HepG2 (cell line): ENCODE measurements around the gene MUC15. TPM values are rescaled to one million over a fixed set of nuclear protein-coding genes. Genes with fewer than 3 reads are reported as not detected.

Experiments
- ATAC-seq: fragments of 200-7000 bp; cut with Tn5 transposase; 3 replicates; pipeline ENCODE4 v1.9.1; 2020; ENCODE audit warnings: mild to moderate bottlenecking, moderate library complexity
- BruUV-seq: library from RNA; stranded (reverse); fragments of 400-500 nt; replicated peaks from 2 replicates; lab custom pipeline; 2021; lab: Mats Ljungman, UMichigan
- CTCF ChIA-PET: fragments of 300-600 bp; formaldehyde crosslinking; extraction: SDS; loops from one replicate; lab custom pipeline; 2021; ENCODE audit warnings: low total read pairs, inconsistent platforms, low intra/inter-chr PET ratio; lab: Yijun Ruan, JAX
- POLR2A ChIA-PET: fragments of 350-600 bp; sonication (Branson Sonifier 250); formaldehyde crosslinking; loops from one replicate; lab custom pipeline; 2020; ENCODE audit warnings: antibody characterized with exemption, inconsistent platforms; lab: Yijun Ruan, JAX
- DNase-seq: peaks from one replicate; pipeline ENCODE4 v3.0.0-alpha.2; 2015; ENCODE audit warnings: low spot score
- FAIRE-seq: peaks from 3 replicates; lab custom pipeline; 2011; peaks lifted over from hg19 to GRCh38; lab: Jason Lieb, UNC
- H2AFZ ChIP-seq: one replicate; pipeline ENCODE4 v1.6.1; 2011; ENCODE audit warnings: low read length, inconsistent platforms
- H3K27ac ChIP-seq: fragments of 300-600 bp; 3 replicates; pipeline ENCODE4 v1.8.0; 2011; ENCODE audit warnings: mixed run types, mild to moderate bottlenecking, mixed read lengths, low read length, inconsistent platforms; ENCODE audit not compliant: insufficient read depth; ENCODE audit errors: extremely low read length
- H3K27me3 ChIP-seq, 2 experiments: fragments of 200-600 bp in 1 of 2; 2 replicates in 1 of 2; 3 replicates in 1 of 2; pipeline versions ENCODE4 v1.6.0 to v1.8.0; 2011; ENCODE audit warnings: low read length in 2 of 2, mild to moderate bottlenecking in 2 of 2, moderate library complexity in 2 of 2, inconsistent platforms in 1 of 2; ENCODE audit not compliant: insufficient read depth in 2 of 2, control insufficient read depth in 1 of 2
- H3K36me3 ChIP-seq, 2 experiments: fragments of 200-600 bp in 1 of 2; replicated peaks in 1 of 2; 2 replicates in 1 of 2; 3 replicates in 1 of 2; pipeline versions ENCODE4 v1.5.1 to v1.8.0; 2011; ENCODE audit warnings: low read length in 2 of 2, inconsistent platforms in 1 of 2; ENCODE audit not compliant: insufficient read depth in 2 of 2, control insufficient read depth in 1 of 2
- H3K4me1 ChIP-seq: 2 replicates; pipeline ENCODE4 v1.5.1; 2012; ENCODE audit warnings: low read length, inconsistent platforms; ENCODE audit not compliant: insufficient read depth
- H3K4me2 ChIP-seq: 2 replicates; pipeline ENCODE4 v1.6.0; 2011; ENCODE audit warnings: low read depth, low read length, inconsistent platforms
- H3K4me3 ChIP-seq, 3 experiments: fragments of 200-600 bp in 1 of 3; sonication (generic), shearing (Covaris generic) in 1 of 3; replicated peaks in 1 of 3; 2 replicates each; pipeline ENCODE4 v1.5.1; 2011 to 2016; ENCODE audit warnings: low read length in 3 of 3, inconsistent platforms in 2 of 3, low read depth in 2 of 3, mild to moderate bottlenecking in 2 of 3, control low read depth in 1 of 3, mixed read lengths in 1 of 3; ENCODE audit not compliant: insufficient read depth in 1 of 3
- H3K79me2 ChIP-seq: one replicate; pipeline ENCODE4 v1.6.1; 2011; ENCODE audit warnings: low read length, inconsistent platforms; ENCODE audit not compliant: insufficient read depth
- H3K9ac ChIP-seq: 2 replicates; pipeline ENCODE4 v1.6.0; 2011; ENCODE audit warnings: mild to moderate bottlenecking, low read depth, low read length, inconsistent platforms; ENCODE audit not compliant: insufficient read depth
- H3K9me3 ChIP-seq: 2 replicates; pipeline ENCODE4 v1.5.1; 2012; ENCODE audit warnings: mild to moderate bottlenecking, low read length
- H4K20me1 ChIP-seq: 2 replicates; pipeline ENCODE4 v1.6.0; 2011; ENCODE audit warnings: inconsistent platforms, mild to moderate bottlenecking, low read length, moderate library complexity; ENCODE audit not compliant: insufficient read depth
- AGO2 ChIP-seq: fragments of 200-400 bp; formaldehyde crosslinking; optimal IDR thresholded peaks from 2 replicates; pipeline ENCODE3; 2017; ENCODE audit warnings: mild to moderate bottlenecking, low read depth, low read length, moderate library complexity
- CREM ChIP-seq, 2 experiments: sonication (generic) in 1 of 2; formaldehyde crosslinking in 1 of 2; IDR thresholded peaks; 2 replicates each; pipeline versions ENCODE4 v1.4.0 to v1.6.1; 2016 to 2020; ENCODE audit warnings: antibody characterized with exemption in 1 of 2, mild to moderate bottlenecking in 1 of 2, missing genetic modification reagents in 1 of 2
- GATAD1 ChIP-seq: IDR thresholded peaks from 2 replicates; pipeline ENCODE4 v1.6.1; 2016; ENCODE audit warnings: missing genetic modification reagents, missing compliant biosample characterization
- HDAC1 ChIP-seq: sonication (generic); formaldehyde crosslinking; IDR thresholded peaks from 2 replicates; pipeline ENCODE4 v1.5.1; 2020; ENCODE audit warnings: mild to moderate bottlenecking, missing genetic modification reagents
- HOXA3 ChIP-seq: sonication (generic); formaldehyde crosslinking; IDR thresholded peaks from 2 replicates; pipeline ENCODE4 v1.5.0; 2020; ENCODE audit warnings: missing genetic modification reagents
- NCOA2 ChIP-seq: sonication (generic); formaldehyde crosslinking; IDR thresholded peaks from 2 replicates; pipeline ENCODE4 v1.8.0; 2022; ENCODE audit warnings: inconsistent platforms
- POLR2A ChIP-seq, 2 experiments: IDR thresholded peaks; 2 replicates each; pipeline ENCODE4 v1.6.1; 2011; ENCODE audit warnings: low read depth in 2 of 2, low read length in 2 of 2, mild to moderate bottlenecking in 1 of 2, moderate library complexity in 1 of 2; ENCODE audit not compliant: insufficient read depth in 1 of 2
- PRMT3 ChIP-seq: sonication (generic); formaldehyde crosslinking; IDR thresholded peaks from 2 replicates; pipeline ENCODE4 v1.8.1; 2022; ENCODE audit warnings: low read depth, mild to moderate bottlenecking, moderate library complexity, missing genetic modification reagents, borderline replicate concordance
- SALL2 ChIP-seq: sonication (generic); formaldehyde crosslinking; IDR thresholded peaks from 2 replicates; pipeline ENCODE4 v1.8.1; 2023; ENCODE audit warnings: mild to moderate bottlenecking, missing genetic modification reagents, inconsistent platforms
- TRIM24 ChIP-seq: sonication (generic); formaldehyde crosslinking; IDR thresholded peaks from 2 replicates; pipeline ENCODE4 v1.8.0; 2022; ENCODE audit warnings: mild to moderate bottlenecking, missing genetic modification reagents
- ZBTB21 ChIP-seq: sonication (generic); formaldehyde crosslinking; IDR thresholded peaks from 2 replicates; pipeline ENCODE4 v1.4.0; 2020; ENCODE audit warnings: missing genetic modification reagents
- ZNF296 ChIP-seq: sonication (generic); formaldehyde crosslinking; conservative IDR thresholded peaks from 2 replicates; pipeline ENCODE4 v1.5.0; 2020; ENCODE audit warnings: mild to moderate bottlenecking, missing genetic modification reagents
- ZNF333 ChIP-seq: sonication (generic); formaldehyde crosslinking; IDR thresholded peaks from 2 replicates; pipeline ENCODE4 v1.4.0; 2020; ENCODE audit warnings: mild to moderate bottlenecking, missing genetic modification reagents, borderline replicate concordance
- ZNF558 ChIP-seq: sonication (generic); formaldehyde crosslinking; IDR thresholded peaks from 2 replicates; pipeline ENCODE4 v1.9.0; 2022; ENCODE audit warnings: mild to moderate bottlenecking, missing genetic modification reagents, borderline replicate concordance
- ZNF562 ChIP-seq: sonication (generic); formaldehyde crosslinking; IDR thresholded peaks from 2 replicates; pipeline ENCODE4 v1.8.0; 2022; ENCODE audit warnings: missing genetic modification reagents, borderline replicate concordance
- ZNF776 ChIP-seq: sonication (generic); formaldehyde crosslinking; IDR thresholded peaks from 2 replicates; pipeline ENCODE4 v1.4.0; 2020; ENCODE audit warnings: mild to moderate bottlenecking, missing genetic modification reagents
- WGBS: methylation state at CpG from one replicate; pipeline ENCODE4 v1.1.6; 2017; ENCODE audit warnings: low lambda C conversion rate; 5-methylcytosine and 5-hydroxymethylcytosine counted together
- in situ Hi-C: cut with HindIII; loops from 2 replicates; pipeline ENCODE4 v1.10.0; 2017; ENCODE audit warnings: low pct_unique_long_range_greater_than_20kb; ENCODE audit not compliant: extremely low pct_ligation_motif_present
- intact Hi-C: fragments of 100-400 bp; cut with micrococcal nuclease; formaldehyde crosslinking; loops from one replicate; pipeline ENCODE4 v1.10.0; 2022; ENCODE audit not compliant: unreplicated experiment
- polyA plus RNA-seq, 8 experiments: library from polyadenylated mRNA; depleted of rRNA in 3 of 8; stranded (reverse) in 7 of 8; unstranded in 1 of 8; fragments of >200 nt; fragmentation: Illumina TruSeq in 4 of 8; extraction: Trizol in 4 of 8; gene quantifications; 2 replicates each; pipeline versions ENCODE4 v1.2.1 to v1.2.3, GENCODE V29; 2011 to 2016; ENCODE audit warnings: low read depth in 4 of 8, missing spikeins in 1 of 8, mixed read lengths in 1 of 8; ENCODE audit not compliant: insufficient read depth in 1 of 8
- total RNA-seq, 5 experiments: library from RNA; depleted of rRNA; stranded (reverse); fragments of >200 nt; fragmentation: Illumina TruSeq; extraction: Trizol; gene quantifications; 2 replicates each; pipeline ENCODE4 v1.2.3, GENCODE V29; 2016; ENCODE audit warnings: low read depth in 1 of 5
- TF ChIP-seq, protein P1 (sequence below): sonication (generic); formaldehyde crosslinking; conservative IDR thresholded peaks from 2 replicates; pipeline ENCODE4 v1.8.1; 2023; ENCODE audit warnings: missing genetic modification reagents
- TF ChIP-seq, protein P2 (sequence below): sonication (generic); formaldehyde crosslinking; IDR thresholded peaks from 2 replicates; pipeline ENCODE4 v1.4.0; 2020; ENCODE audit warnings: low read depth, mild to moderate bottlenecking, missing genetic modification reagents
- TF ChIP-seq, protein P3 (sequence below): sonication (generic); formaldehyde crosslinking; IDR thresholded peaks from 2 replicates; pipeline ENCODE4 v1.4.0; 2020; ENCODE audit warnings: missing genetic modification reagents, borderline replicate concordance

Gene MUC15
- total and polyA plus RNA-seq, 2 of the 13 experiments (the other 11 are each of a cell fraction or from before 2014, with no cell fraction given): 4.5 to 18.0 TPM

GRCh38 chr11:26569646-26570045, 2.4 kb downstream of the MUC15 start:
- Histone ChIP-seq H3K79me2 (no peaks in the 10 kb centered on the region), H3K4me2 (no peak overlapping the region), H3K27ac (no peak overlapping the region), H3K4me1 (no peaks in the 10 kb centered on the region), H3K9ac (no peak overlapping the region), H2AFZ (no peak overlapping the region), H4K20me1 (no peaks in the 10 kb centered on the region), H3K27me3 (no peaks in the 10 kb centered on the region), H3K4me3 (no peak overlapping the region), H3K9me3 (no peaks in the 10 kb centered on the region), H3K36me3 (no peaks in the 10 kb centered on the region)
- CTCF ChIA-PET: no interaction called here
- no TSS peak for BruUV-seq
- POLR2A ChIA-PET: no interaction called here
- 21% methylated on average over 2 of the region's 2 CpGs for WGBS
- ATAC-seq: no peak
- in situ Hi-C loops: no loop called here
- TF ChIP-seq ZNF776 (CRISPR knock-in tag) (no peak), CREM (IDR thresholded peaks at IDR 0.05) (no peak), CREM (CRISPR knock-in tag; IDR thresholded peaks at IDR 0.05) (no peak), AGO2 (no peak), SALL2 (CRISPR knock-in tag) (no peak), ZBTB21 (CRISPR knock-in tag) (no peak), GATAD1 (no peak), ZNF562 (CRISPR knock-in tag) (no peak), POLR2A (IDR thresholded peaks at IDR 0.05; ENCODE audit: insufficient read depth in 1 of 2, low read depth in 2 of 2, low read length in 2 of 2) (no peak), HOXA3 (CRISPR knock-in tag) (no peak), TRIM24 (CRISPR knock-in tag) (no peak), PRMT3 (no peak), HDAC1 (no peak), ZNF333 (CRISPR knock-in tag) (no peak), NCOA2 (CRISPR knock-in tag) (no peak), ZNF558 (no peak), ZNF296 (CRISPR knock-in tag) (no peak)
- TF ChIP-seq, protein P1, sequence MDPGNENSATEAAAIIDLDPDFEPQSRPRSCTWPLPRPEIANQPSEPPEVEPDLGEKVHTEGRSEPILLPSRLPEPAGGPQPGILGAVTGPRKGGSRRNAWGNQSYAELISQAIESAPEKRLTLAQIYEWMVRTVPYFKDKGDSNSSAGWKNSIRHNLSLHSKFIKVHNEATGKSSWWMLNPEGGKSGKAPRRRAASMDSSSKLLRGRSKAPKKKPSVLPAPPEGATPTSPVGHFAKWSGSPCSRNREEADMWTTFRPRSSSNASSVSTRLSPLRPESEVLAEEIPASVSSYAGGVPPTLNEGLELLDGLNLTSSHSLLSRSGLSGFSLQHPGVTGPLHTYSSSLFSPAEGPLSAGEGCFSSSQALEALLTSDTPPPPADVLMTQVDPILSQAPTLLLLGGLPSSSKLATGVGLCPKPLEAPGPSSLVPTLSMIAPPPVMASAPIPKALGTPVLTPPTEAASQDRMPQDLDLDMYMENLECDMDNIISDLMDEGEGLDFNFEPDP (CRISPR knock-in tag): no peak
- TF ChIP-seq, protein P2, sequence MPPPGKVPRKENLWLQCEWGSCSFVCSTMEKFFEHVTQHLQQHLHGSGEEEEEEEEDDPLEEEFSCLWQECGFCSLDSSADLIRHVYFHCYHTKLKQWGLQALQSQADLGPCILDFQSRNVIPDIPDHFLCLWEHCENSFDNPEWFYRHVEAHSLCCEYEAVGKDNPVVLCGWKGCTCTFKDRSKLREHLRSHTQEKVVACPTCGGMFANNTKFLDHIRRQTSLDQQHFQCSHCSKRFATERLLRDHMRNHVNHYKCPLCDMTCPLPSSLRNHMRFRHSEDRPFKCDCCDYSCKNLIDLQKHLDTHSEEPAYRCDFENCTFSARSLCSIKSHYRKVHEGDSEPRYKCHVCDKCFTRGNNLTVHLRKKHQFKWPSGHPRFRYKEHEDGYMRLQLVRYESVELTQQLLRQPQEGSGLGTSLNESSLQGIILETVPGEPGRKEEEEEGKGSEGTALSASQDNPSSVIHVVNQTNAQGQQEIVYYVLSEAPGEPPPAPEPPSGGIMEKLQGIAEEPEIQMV (CRISPR knock-in tag): no peak
- TF ChIP-seq, protein P3, sequence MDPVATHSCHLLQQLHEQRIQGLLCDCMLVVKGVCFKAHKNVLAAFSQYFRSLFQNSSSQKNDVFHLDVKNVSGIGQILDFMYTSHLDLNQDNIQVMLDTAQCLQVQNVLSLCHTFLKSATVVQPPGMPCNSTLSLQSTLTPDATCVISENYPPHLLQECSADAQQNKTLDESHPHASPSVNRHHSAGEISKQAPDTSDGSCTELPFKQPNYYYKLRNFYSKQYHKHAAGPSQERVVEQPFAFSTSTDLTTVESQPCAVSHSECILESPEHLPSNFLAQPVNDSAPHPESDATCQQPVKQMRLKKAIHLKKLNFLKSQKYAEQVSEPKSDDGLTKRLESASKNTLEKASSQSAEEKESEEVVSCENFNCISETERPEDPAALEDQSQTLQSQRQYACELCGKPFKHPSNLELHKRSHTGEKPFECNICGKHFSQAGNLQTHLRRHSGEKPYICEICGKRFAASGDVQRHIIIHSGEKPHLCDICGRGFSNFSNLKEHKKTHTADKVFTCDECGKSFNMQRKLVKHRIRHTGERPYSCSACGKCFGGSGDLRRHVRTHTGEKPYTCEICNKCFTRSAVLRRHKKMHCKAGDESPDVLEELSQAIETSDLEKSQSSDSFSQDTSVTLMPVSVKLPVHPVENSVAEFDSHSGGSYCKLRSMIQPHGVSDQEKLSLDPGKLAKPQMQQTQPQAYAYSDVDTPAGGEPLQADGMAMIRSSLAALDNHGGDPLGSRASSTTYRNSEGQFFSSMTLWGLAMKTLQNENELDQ: no peak
- no peak for DNase-seq
- intact Hi-C loops: no loop called here
- FAIRE-seq: no peak
